HepG2 (cell line): Measurements from ENCODE around the gene OFD1. TPM values are rescaled to one million over a fixed set of nuclear protein-coding genes. Genes with fewer than 3 reads are reported as not detected.

Source experiments
- AGO2 ChIP-seq: fragments of 200-400 bp; formaldehyde crosslinking; optimal IDR thresholded peaks from 2 replicates; pipeline ENCODE3; 2017; ENCODE audit warnings: mild to moderate bottlenecking, low read depth, low read length, moderate library complexity
- ASH2L ChIP-seq: fragments of 300-600, 200-600 bp; sonication (generic); IDR thresholded peaks from 2 replicates; pipeline ENCODE4 v1.7.0; 2017; ENCODE audit warnings: low read depth, mild to moderate bottlenecking, moderate library complexity, mixed read lengths, low read length; ENCODE audit not compliant: insufficient read length
- BORCS8-MEF2B ChIP-seq: sonication (generic); formaldehyde crosslinking; IDR thresholded peaks from 2 replicates; pipeline ENCODE4 v1.8.0; 2022; ENCODE audit warnings: mild to moderate bottlenecking, missing genetic modification reagents
- CC2D1A ChIP-seq: sonication (generic); formaldehyde crosslinking; IDR thresholded peaks from 2 replicates; pipeline ENCODE4 v1.8.1; 2023; ENCODE audit warnings: mild to moderate bottlenecking, missing genetic modification reagents
- CEBPG ChIP-seq: IDR thresholded peaks from 2 replicates; pipeline ENCODE4 v1.6.1; 2016
- CREB1 ChIP-seq, 2 experiments: fragments of 450-650 bp in 1 of 2; IDR thresholded peaks; 2 replicates each; pipeline ENCODE4 v1.6.1; 2016 to 2017; ENCODE audit warnings: control low read depth in 1 of 2, mild to moderate bottlenecking in 1 of 2, missing compliant biosample characterization in 1 of 2, missing genetic modification characterization in 1 of 2
- GLI4 ChIP-seq: sonication (generic); formaldehyde crosslinking; IDR thresholded peaks from 2 replicates; pipeline ENCODE4 v1.5.1; 2020; ENCODE audit warnings: missing genetic modification reagents, mild to moderate bottlenecking, moderate library complexity, borderline replicate concordance
- GMEB2 ChIP-seq: IDR thresholded peaks from 2 replicates; pipeline ENCODE4 v1.6.1; 2016; ENCODE audit warnings: missing biosample characterization, missing genetic modification reagents, low read depth
- GTF3A ChIP-seq: sonication (generic); formaldehyde crosslinking; conservative IDR thresholded peaks from 2 replicates; pipeline ENCODE4 v1.4.0; 2020; ENCODE audit warnings: mild to moderate bottlenecking, missing genetic modification reagents
- HBP1 ChIP-seq: IDR thresholded peaks from 2 replicates; pipeline ENCODE4 v1.6.1; 2016; ENCODE audit warnings: low read depth, control low read depth
- HOXA3 ChIP-seq: sonication (generic); formaldehyde crosslinking; IDR thresholded peaks from 2 replicates; pipeline ENCODE4 v1.5.0; 2020; ENCODE audit warnings: missing genetic modification reagents
- IKZF1 ChIP-seq: fragments of 450-650 bp; IDR thresholded peaks from 2 replicates; pipeline ENCODE4 v1.7.1; 2016
- KMT2A ChIP-seq: sonication (generic); formaldehyde crosslinking; IDR thresholded peaks from 2 replicates; pipeline ENCODE4 v1.4.0; 2020; ENCODE audit warnings: missing genetic modification reagents
- PRMT3 ChIP-seq: sonication (generic); formaldehyde crosslinking; IDR thresholded peaks from 2 replicates; pipeline ENCODE4 v1.8.1; 2022; ENCODE audit warnings: low read depth, mild to moderate bottlenecking, moderate library complexity, missing genetic modification reagents, borderline replicate concordance
- RCOR2 ChIP-seq: IDR thresholded peaks from 2 replicates; pipeline ENCODE4 v1.6.1; 2016; ENCODE audit warnings: missing biosample characterization, missing genetic modification reagents
- SAFB2 ChIP-seq: sonication (generic); formaldehyde crosslinking; IDR thresholded peaks from 2 replicates; pipeline ENCODE4 v1.5.1; 2020; ENCODE audit warnings: missing genetic modification reagents, low read depth, mild to moderate bottlenecking, borderline replicate concordance
- SAP130 ChIP-seq: IDR thresholded peaks from 2 replicates; pipeline ENCODE4 v1.6.1; 2016; ENCODE audit warnings: low read depth
- SMC3 ChIP-seq: IDR thresholded peaks from 2 replicates; pipeline ENCODE4 v1.6.1; 2011; ENCODE audit warnings: low read length, improper control_type of control experiment
- SOX5 ChIP-seq: IDR thresholded peaks from 2 replicates; pipeline ENCODE4 v1.6.1; 2016; ENCODE audit warnings: borderline replicate concordance
- ZC3H13 ChIP-seq: sonication (generic); formaldehyde crosslinking; IDR thresholded peaks from 2 replicates; pipeline ENCODE4 v1.8.1; 2023; ENCODE audit warnings: mild to moderate bottlenecking, missing genetic modification reagents, moderate library complexity
- ZFP36L2 ChIP-seq: sonication (generic); formaldehyde crosslinking; IDR thresholded peaks from 2 replicates; pipeline ENCODE4 v1.4.0; 2020; ENCODE audit warnings: missing genetic modification reagents
- ZFY ChIP-seq: sonication (generic); formaldehyde crosslinking; IDR thresholded peaks from 2 replicates; pipeline ENCODE4 v1.4.0; 2020; ENCODE audit warnings: missing genetic modification reagents
- ZNF138 ChIP-seq: sonication (generic); formaldehyde crosslinking; IDR thresholded peaks from 2 replicates; pipeline ENCODE4 v1.5.0; 2020; ENCODE audit warnings: mild to moderate bottlenecking, low read depth, missing genetic modification reagents
- ZNF232 ChIP-seq: sonication (generic); formaldehyde crosslinking; IDR thresholded peaks from 2 replicates; pipeline ENCODE4 v1.4.0; 2020; ENCODE audit warnings: missing genetic modification reagents, borderline replicate concordance
- ZNF430 ChIP-seq: sonication (generic); formaldehyde crosslinking; IDR thresholded peaks from 2 replicates; pipeline ENCODE4 v1.9.0; 2021; ENCODE audit warnings: mild to moderate bottlenecking, missing genetic modification reagents
- ZNF432 ChIP-seq: sonication (generic); formaldehyde crosslinking; IDR thresholded peaks from 2 replicates; pipeline ENCODE4 v1.5.0; 2020; ENCODE audit warnings: missing genetic modification reagents, mild to moderate bottlenecking, borderline replicate concordance
- ZNF644 ChIP-seq: IDR thresholded peaks from 2 replicates; pipeline ENCODE4 v1.6.1; 2016; ENCODE audit warnings: low read depth
- ZNF839 ChIP-seq: sonication (generic); formaldehyde crosslinking; IDR thresholded peaks from 2 replicates; pipeline ENCODE4 v1.4.0; 2020; ENCODE audit warnings: missing genetic modification reagents, mild to moderate bottlenecking, borderline replicate concordance
- polyA plus RNA-seq, 8 experiments: library from polyadenylated mRNA; depleted of rRNA in 3 of 8; stranded (reverse) in 7 of 8; unstranded in 1 of 8; fragments of >200 nt; fragmentation: Illumina TruSeq in 4 of 8; extraction: Trizol in 4 of 8; gene quantifications; 2 replicates each; pipeline versions ENCODE4 v1.2.1 to v1.2.3, GENCODE V29; 2011 to 2016; ENCODE audit warnings: low read depth in 4 of 8, missing spikeins in 1 of 8, mixed read lengths in 1 of 8; ENCODE audit not compliant: insufficient read depth in 1 of 8
- total RNA-seq, 5 experiments: library from RNA; depleted of rRNA; stranded (reverse); fragments of >200 nt; fragmentation: Illumina TruSeq; extraction: Trizol; gene quantifications; 2 replicates each; pipeline ENCODE4 v1.2.3, GENCODE V29; 2016; ENCODE audit warnings: low read depth in 1 of 5
- TF ChIP-seq, protein P1 (sequence below): sonication (generic); formaldehyde crosslinking; IDR thresholded peaks from 2 replicates; pipeline ENCODE4 v1.8.1; 2023; ENCODE audit warnings: mild to moderate bottlenecking, missing genetic modification reagents

OFD1 gene
- total and polyA plus RNA-seq, 2 of the 13 experiments (the other 11 are each of a cell fraction or from before 2014, with no cell fraction given): 14.9 to 16.4 TPM

DNA sequence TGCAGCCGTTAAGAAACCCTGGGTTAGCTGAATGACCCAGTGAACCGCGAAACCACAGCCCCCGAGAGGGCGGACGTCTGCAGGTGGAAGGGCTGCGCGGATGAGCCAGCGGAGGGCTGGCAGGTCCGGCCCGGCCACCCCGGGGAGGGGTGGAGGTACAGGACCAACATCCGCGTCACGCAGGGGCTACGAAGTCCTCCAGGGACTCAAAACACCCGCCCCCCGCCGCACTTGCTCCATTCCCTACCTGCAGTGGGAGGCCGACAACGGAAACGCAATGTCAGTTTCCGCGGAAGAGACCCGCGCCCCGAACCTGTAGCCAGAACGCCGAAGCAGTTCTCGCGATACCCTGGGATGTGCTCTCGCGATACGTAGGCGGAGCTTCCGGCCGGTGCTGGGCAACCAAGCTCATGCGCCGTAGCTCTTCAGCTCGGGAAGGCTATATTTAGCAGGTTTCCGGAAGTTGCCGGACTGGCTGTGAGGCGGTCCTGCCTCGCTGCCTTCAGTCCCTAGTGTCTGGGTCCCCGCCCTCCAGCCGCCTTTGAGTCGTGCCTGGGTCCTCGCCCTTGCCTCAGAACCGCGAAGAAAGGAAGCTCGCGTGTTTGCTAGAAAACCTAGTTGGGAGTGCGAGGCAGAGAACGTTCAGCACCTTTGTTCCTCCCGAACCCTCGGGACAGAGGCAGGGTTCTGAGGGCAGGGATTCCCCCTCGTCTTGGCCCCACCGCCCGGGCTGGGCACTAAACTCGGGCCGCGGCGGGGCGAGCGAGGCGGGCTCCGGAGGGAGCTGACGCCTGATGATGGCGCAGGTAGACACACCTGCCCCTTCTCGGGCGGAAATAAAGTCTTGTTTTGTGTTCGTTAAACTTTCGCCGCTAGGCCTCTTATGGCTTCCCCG, at the start of gene OFD1, which contains the start of gene TRAPPC2 (continued):
- TF ChIP-seq SMC3 (no peak), HOXA3 (CRISPR knock-in tag) (no peak; the same call in 1 of the 2 replicates), ZNF232 (no peak), CC2D1A (no peak), SAFB2 (CRISPR knock-in tag) (no peak), ZFP36L2 (CRISPR knock-in tag) (no peak), HBP1 (no peak), CEBPG (CRISPR knock-in tag) (no peak), ZC3H13 (CRISPR knock-in tag) (no peak), GTF3A (CRISPR knock-in tag) (0 out of 2 replicates have a peak, but pooled peaks have one; percentile 50), PRMT3 (CRISPR knock-in tag) (no peak), ZNF430 (CRISPR knock-in tag) (peak; percentile 46; the same call in 1 of the 2 replicates), ASH2L (peak; percentile 61), ZNF138 (CRISPR knock-in tag) (no peak), SOX5 (no peak), KMT2A (CRISPR knock-in tag) (0 out of 2 replicates have a peak, but pooled peaks have one; percentile 55), ZFY (CRISPR knock-in tag) (peak; percentile 75), SAP130 (CRISPR knock-in tag) (peak; percentile 79), GMEB2 (CRISPR knock-in tag) (no peak), GLI4 (CRISPR knock-in tag) (0 out of 2 replicates have a peak, but pooled peaks have one; percentile 14), CREB1 (IDR thresholded peaks at IDR 0.05) (no peak), CREB1 (CRISPR knock-in tag; IDR thresholded peaks at IDR 0.05) (peak; percentile 33; the same call in 1 of the 2 replicates), BORCS8-MEF2B (CRISPR knock-in tag) (no peak), IKZF1 (no peak), ZNF839 (CRISPR knock-in tag) (no peak), AGO2 (peak; percentile 56), ZNF644 (CRISPR knock-in tag) (no peak), RCOR2 (CRISPR knock-in tag) (no peak), ZNF432 (CRISPR knock-in tag) (no peak)
- TF ChIP-seq, protein P1, sequence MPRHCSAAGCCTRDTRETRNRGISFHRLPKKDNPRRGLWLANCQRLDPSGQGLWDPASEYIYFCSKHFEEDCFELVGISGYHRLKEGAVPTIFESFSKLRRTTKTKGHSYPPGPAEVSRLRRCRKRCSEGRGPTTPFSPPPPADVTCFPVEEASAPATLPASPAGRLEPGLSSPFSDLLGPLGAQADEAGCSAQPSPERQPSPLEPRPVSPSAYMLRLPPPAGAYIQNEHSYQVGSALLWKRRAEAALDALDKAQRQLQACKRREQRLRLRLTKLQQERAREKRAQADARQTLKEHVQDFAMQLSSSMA (CRISPR knock-in tag): no peak
